Astrocyte (in vitro differentiated cells and primary cell): ENCODE data around the gene ARSJ.

Experiments
- CTCF ChIP-seq: IDR thresholded peaks from 2 replicates; pipeline ENCODE4 v1.5.1; 2011; ENCODE audit warnings: low read depth, mild to moderate bottlenecking, inconsistent platforms, low read length, moderate library complexity; ENCODE audit not compliant: insufficient read depth
- EZH2 ChIP-seq: IDR thresholded peaks from 2 replicates; pipeline ENCODE4 v1.6.1; 2012; ENCODE audit warnings: mild to moderate bottlenecking, low read length, inconsistent platforms; ENCODE audit not compliant: insufficient read depth

- TF ChIP-seq CTCF: no peak
- no peak for TF ChIP-seq EZH2
Observed at GRCh38 chr4:113974467-113974866, 5.0 kb downstream of the ARSJ start.
